HL-60/S4 treated with phorbol 12-myristate 13-acetate at 8.2 ng/mL for 4 days and 3 days (cell line): ENCODE data around the gene RAD51B.

Experiments used
- in situ Hi-C: fragments of 300-500 bp; cut with MboI; formaldehyde crosslinking; loops from 2 replicates; pipeline ENCODE4 v1.15.0; 2022; ENCODE audit warnings: low sequenced_read_pairs

The RAD51B gene

GRCh38 chr14:67892466-67893100, 73.0 kb downstream of the RAD51B start:
- in situ Hi-C loops: no loop called here

DNA sequence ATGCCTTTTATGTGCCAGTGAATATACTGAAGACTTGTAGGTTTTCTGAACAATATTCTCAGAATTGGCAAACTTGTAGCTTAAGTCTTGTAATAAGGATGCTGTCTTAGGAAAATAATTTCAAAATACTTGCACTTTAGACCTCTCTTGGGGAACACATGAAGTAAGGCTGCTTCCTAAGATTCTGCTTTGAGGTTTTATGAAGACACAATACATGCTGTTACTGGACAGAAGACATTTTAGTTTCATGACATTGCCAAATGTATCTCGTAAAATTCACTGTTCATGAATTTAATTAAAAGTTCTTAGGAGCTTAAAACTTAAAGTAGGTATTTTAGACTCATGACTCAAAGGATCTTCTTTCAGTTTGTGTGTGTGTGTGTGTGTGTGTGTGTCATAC, 80.7 kb downstream of the RAD51B start:
- in situ Hi-C loops: no loop called here

GRCh38 chr14:67908052-67908754, 88.6 kb downstream of the RAD51B start:
- in situ Hi-C loops: no loop called here

DNA sequence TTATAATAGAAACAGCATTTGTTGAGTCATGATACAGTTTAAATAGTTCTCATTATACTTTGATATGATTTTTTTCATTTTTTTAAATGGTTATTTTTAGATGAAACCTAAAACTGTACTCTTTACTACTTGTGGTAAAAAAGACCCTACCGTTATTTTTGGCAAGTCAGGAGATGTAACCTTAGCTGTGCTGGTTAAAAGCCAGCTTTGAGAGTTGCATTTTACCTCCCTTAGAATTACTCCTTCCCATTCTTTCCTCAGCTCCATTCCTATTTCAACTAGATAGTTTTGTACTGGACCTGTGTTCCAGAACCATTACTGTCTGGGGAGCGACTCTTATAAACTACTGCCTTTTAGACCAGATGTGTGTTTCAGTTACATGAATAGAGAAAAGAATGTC, 92.0 kb downstream of the RAD51B start:
- in situ Hi-C loops: no loop called here

DNA sequence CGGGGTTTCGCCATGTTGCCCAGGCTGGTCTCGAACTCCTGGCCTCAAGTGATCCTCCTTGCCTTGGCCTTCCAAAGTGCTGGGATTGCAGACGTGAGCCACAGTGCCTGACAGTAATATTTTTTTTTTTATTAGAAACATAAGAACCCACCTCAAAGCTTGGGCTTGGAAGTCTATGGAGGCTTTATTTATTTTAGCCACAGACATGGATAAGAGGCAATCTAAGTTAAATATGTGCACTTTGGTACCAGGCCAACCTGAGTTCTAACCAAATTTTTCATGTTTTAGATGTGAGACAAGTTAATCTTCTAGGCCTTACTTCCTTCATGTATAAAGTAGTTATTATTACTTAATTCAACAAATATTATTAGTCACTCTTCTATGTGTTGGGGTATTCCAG, 96.9 kb downstream of the RAD51B start:
- in situ Hi-C loops: no loop called here

- in situ Hi-C loops: no loop called here
Measured at GRCh38 chr14:67917006-67917405, 97.4 kb downstream of the RAD51B start.

DNA sequence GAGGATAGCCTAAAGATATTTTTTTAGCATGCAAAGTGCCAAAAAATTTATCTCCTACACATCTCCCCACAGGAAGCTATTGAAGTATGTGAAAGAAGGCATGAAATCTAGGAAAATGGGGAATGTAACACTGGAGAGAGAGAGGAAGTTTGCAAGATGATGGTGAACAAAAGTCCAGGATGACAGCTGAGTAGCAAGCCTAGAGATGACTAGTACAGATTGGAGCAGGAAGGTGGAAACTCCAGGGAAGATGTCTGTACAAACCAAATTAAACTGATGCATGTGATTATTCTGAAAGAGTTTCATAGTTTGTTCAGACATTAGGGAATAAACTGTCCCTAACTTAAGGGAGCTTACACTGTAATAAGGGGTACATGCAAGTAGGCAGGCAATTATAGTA, 99.3 kb downstream of the RAD51B start:
- in situ Hi-C loops: no loop called here

DNA sequence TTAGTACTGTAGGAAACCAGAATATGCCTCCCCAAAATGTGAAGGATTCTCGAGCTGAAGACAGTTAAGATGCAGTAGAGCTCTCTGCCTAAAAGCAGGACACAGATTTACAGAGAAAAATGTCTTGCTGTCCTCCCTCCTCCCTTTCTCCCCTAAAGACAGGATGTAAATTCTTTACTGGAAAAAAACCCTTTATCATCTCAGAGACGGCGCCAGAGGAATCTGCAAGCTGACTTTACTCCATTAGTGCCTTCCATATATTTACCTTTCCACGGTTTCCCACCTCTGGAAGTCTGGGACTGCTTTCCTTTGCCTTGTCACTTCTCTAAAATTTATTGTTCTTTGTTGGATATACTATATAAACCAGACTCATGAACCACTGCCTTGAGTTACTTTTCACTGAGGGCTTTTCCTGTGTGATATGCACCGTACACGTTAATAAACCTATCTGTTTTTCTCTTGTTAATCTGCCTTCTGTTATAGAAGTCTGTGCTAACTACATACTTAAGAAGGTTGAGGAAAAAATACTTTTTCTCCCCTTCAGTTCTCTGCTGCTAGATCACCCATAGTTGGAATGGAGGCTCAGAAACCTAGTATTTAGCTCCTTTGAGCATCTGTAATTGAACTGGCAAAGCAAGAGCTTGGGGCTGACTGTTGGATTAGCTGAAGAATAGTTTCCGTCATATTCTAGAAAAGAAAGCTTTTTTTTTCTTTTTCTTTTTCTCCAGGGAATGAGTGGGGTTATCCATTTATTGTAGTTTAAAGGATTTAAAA, 99.9 kb downstream of the RAD51B start:
- in situ Hi-C loops: no loop called here

DNA sequence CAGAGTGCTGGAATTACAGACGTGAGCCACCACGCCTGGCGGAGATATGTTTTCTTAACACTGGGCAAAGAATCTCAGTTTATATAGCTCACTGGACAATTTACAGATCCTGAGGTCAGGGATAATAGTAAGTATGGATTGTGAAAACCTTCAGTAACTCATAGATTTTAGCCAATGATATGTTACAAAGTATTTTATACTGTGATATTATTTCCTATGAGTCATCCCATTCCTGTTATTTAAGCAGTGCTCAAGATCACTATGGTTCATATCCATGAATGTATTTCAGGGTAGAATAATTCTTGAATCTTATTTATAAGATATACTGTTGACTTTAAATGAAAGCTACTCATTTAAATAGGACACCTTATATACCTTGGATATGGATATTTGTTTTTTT, 107.2 kb downstream of the RAD51B start:
- in situ Hi-C loops: loop anchor here (25.0 kb wide), 1 partner anchor 910 kb away; no protein-coding TSS in a partner anchor

- in situ Hi-C loops: loop anchor here (25.0 kb wide), 1 partner anchor 910 kb away; no protein-coding TSS in a partner anchor
Measured at GRCh38 chr14:67927244-67927643, 107.7 kb downstream of the RAD51B start.

GRCh38 chr14:67928375-67928774, 108.8 kb downstream of the RAD51B start:
- in situ Hi-C loops: loop anchor here (25.0 kb wide), 1 partner anchor 909 kb away; no protein-coding TSS in a partner anchor

GRCh38 chr14:67932708-67933246, 113.2 kb downstream of the RAD51B start:
- in situ Hi-C loops: loop anchor here (25.0 kb wide), 1 partner anchor 905 kb away; no protein-coding TSS in a partner anchor

DNA sequence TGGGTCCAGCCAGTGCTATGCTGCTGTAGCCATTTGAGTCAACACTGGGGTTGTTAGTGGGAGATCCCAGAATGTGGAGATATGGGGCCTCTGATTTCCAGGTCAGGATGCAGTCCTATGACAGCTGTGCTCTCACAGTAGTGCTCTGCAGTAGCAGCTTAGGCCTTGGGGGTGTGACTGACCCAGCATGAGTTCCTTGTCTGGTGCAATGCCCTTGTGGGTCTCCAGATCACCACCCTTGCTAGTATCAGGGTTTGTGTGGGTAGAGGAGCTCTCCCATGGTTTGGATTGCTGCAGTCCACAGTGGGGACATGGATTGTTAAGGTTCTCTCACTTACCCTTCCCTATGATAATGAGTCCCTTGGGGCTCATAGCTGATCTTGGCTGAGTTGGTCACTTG, 113.7 kb downstream of the RAD51B start:
- in situ Hi-C loops: loop anchor here (25.0 kb wide), 1 partner anchor 904 kb away; no protein-coding TSS in a partner anchor

- in situ Hi-C loops: loop anchor here (25.0 kb wide), 1 partner anchor 903 kb away; no protein-coding TSS in a partner anchor
Measured at GRCh38 chr14:67934087-67934486, 114.5 kb downstream of the RAD51B start.

GRCh38 chr14:67934862-67935261, 115.3 kb downstream of the RAD51B start:
- in situ Hi-C loops: loop anchor here (25.0 kb wide), 1 partner anchor 902 kb away; no protein-coding TSS in a partner anchor

- in situ Hi-C loops: loop anchor here (25.0 kb wide), 1 partner anchor 902 kb away; no protein-coding TSS in a partner anchor
Measured at GRCh38 chr14:67935371-67935770, 115.8 kb downstream of the RAD51B start.

DNA sequence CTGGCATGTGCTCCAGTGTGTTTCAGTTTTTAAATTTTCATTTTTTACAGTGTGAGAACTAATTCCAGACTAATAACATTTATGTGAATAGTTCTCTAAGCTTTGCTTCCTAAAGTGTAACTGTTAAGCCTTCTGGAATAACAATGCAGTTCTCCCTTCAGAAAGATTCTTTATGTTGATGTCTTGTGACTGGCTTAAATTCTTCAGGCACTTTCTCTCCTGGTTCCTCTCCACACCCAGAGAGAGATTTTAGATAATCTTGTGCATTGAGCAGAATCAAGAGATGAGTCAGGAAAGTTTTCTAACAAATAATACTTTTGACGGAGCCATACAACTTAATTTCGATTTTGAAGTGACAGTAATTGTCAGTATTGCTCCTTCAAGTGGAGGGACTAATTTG, 118.5 kb downstream of the RAD51B start:
- in situ Hi-C loops: loop anchor here (25.0 kb wide), 1 partner anchor 899 kb away; no protein-coding TSS in a partner anchor

DNA sequence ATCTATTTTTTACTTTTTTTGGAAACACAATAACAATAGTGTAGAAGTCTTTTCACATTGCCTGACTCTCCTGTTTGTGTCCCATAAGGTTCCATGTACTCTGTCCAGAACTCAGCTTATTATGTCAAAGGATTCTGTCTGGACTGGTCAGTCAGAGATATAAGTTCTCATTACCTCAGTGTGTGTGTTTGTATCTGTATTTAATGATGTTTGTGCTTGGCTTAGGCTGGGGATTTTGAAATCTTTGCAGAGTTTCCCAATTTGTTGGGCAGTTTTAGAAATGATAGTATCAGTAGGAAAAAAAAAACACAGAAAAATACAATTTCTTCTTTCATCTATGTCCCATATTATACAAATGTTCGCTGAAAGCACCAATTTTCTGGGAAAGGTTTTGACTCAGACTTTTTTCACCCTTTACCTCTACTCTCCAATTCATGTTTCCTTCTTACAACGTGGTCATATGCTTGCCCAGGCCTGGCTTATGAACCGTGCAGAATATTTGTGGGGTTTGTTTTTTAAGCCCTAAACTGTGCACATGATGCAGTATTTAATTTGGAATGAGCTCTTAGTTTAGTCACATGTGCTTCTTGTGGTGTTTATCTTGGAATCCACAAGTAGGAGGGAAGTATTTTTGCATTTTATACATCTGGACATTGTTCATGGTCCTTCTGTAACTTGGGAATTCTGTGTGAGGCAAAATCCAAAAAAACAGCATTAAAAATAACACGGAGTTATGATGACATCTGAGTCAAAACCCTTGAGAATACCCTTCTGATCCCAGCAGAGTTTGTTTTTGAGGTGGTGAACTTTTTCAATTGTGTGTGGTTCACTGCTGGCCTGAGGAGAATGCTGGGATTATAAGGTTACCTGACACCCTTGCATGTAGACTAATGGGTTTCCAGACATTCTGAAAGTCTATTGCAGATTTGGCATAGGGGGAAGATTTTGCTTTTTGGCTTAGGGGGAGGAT, 121.2 kb downstream of the RAD51B start:
- in situ Hi-C loops: loop anchor here (25.0 kb wide), 1 partner anchor 897 kb away; no protein-coding TSS in a partner anchor

- in situ Hi-C loops: loop anchor here (25.0 kb wide), 1 partner anchor 896 kb away; no protein-coding TSS in a partner anchor
Measured at GRCh38 chr14:67941456-67942018, 122.0 kb downstream of the RAD51B start.
